HG03103 (cell line): ENCODE data around the gene RAPGEF3.

Source experiments
- ATAC-seq: cut with Tn5 transposase; IDR thresholded peaks from one replicate; pipeline ENCODE4 v1.9.1; 2021; ENCODE audit warnings: low read depth; ENCODE audit not compliant: unreplicated experiment

Gene RAPGEF3

GRCh38 chr12:47705229-47705565, 53.5 kb downstream of the RAPGEF3 start:
- no peak for ATAC-seq

GRCh38 chr12:47704719-47705118, 54.0 kb downstream of the RAPGEF3 start:
- no peak for ATAC-seq

DNA sequence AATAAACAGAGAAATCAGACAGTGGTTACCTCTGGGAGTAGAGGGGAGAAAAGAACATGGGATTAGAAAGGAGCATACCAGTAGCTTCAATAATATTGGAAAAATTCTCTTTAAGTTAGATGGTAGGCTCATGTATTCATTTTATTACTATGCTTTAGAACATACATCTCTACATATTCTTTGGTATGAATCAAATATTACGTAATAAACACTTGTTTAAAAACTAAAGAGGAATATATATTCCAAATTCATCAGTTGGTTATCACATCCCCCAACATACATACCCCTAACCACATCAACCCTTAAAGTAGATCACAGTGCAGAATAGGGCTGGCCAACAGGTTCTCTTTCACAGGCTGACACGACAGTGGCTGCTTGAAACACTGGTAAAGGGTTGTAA, 58.4 kb downstream of the RAPGEF3 start:
- no peak for ATAC-seq

- no peak for ATAC-seq
Measured at GRCh38 chr12:47698631-47699030, 60.0 kb downstream of the RAPGEF3 start.

DNA sequence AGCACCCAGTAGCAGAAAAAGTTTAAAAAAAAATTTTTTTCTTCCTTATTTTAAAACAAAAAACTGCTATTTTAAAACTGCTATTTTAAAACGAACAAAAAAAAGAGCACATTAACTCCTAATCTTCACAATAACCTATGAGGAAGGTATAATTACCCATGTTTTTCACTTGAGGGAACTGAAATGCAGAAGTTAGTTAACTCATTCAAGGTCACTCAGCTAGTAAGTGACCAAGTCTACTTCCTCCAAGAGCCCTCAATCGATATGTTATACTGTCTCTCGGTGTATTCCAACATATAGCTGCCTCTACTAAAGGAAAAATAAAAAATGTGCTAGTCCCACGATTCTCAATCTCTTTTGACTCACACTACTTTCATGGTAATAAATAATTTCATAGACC, 60.6 kb downstream of the RAPGEF3 start:
- ATAC-seq: peak; percentile 61

- ATAC-seq: no peak
Measured at GRCh38 chr12:47689215-47689614, 69.5 kb downstream of the RAPGEF3 start.

DNA sequence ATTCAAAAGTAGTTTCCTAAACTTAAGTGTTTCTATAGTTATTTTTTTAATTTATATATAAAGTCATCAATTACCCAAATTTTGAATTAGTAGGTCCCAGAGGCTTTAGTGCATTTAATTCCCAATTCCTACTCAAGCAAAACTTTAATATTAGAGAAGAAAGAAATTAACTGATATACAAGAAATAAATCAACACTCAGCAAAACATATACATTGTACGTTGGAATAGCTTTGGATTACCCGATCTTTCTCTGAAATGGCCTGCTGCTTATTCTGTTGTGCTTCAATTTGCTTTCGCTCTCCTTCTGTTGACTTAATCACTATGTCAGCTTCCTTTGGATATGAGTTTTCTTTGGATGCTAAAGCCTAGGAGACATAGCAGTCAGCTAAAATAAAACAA, 71.0 kb downstream of the RAPGEF3 start:
- ATAC-seq: no peak

DNA sequence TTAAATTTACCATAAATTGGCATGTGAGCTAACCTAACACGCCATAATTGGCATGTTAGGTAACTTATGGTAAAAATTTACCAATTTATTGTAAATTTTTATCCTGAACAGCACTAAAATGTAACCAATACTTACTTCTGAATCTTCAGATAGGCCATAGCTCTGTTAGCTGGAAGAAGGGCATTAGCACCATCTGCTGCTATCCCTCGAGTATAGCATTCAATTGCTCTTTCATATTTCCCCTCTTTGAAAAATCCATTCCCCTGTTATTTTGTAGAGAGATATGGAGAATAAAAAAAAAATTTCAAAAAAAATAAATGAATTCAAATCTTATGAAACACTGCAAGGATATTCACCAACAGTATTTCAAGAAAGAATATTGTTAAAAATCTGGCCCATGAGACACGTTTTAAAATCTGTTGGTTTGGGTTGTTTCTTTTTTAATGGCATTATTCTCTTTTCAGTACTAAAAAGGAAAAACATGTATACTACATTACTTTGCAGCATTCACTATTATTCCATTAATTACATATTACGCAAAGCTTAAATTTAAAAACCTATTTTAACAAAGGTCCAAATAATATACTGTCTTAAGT, 71.9 kb downstream of the RAPGEF3 start:
- peak; percentile 56 for ATAC-seq
